ENCODE measurements around the gene ITGBL1.

ITGBL1 gene

GRCh38 chr13:101520672-101521071 is 68.2 kb downstream of the ITGBL1 start:
- DNase-seq: peak; percentile 85
- Histone ChIP-seq H3K36me3 (ENCODE audit: insufficient read depth, low read length) (no peaks in the 10 kb centered on the region), H3K79me2 (ENCODE audit: insufficient read depth, low read length) (no peaks in the 10 kb centered on the region), H3K27ac (ENCODE audit: low read length) (peak overlapping the region; percentile 88), H3K9ac (ENCODE audit: low read depth, low read length) (peak overlapping the region; percentile 44), H3K4me3 (ENCODE audit: low read depth in 1 of 2, low read length in 2 of 2) (peak overlapping the region in 1 of 2 experiments; percentile 17; a peak in 1 of 4 replicates), H3K27me3 (ENCODE audit: insufficient read depth, low read length, poor library complexity) (no peaks in the 10 kb centered on the region), H3K4me1 (ENCODE audit: insufficient read depth, low read length) (peaks cover 47% of the 10 kb centered on the region), H2AFZ (ENCODE audit: low read depth, low read length) (peak overlapping the region; percentile 13; the same call in 1 of the 2 replicates), H3K4me2 (ENCODE audit: insufficient read depth, low read length) (peak overlapping the region; percentile 52), H4K20me1 (ENCODE audit: insufficient read depth, low read length) (no peaks in the 10 kb centered on the region), H3K9me3 (ENCODE audit: insufficient read depth, low read length, severe bottlenecking) (no peaks in the 10 kb centered on the region)
- no peak for TF ChIP-seq CTCF (IDR thresholded peaks at IDR 0.05; ENCODE audit: borderline replicate concordance, extremely low read depth, low read length, poor library complexity, severe bottlenecking)
- TF ChIP-seq EZH2 (IDR thresholded peaks at IDR 0.05; ENCODE audit: borderline replicate concordance, low read depth, low read length, severe bottlenecking): no peak
- peak; percentile 99 for ATAC-seq (ENCODE audit: insufficient read depth, low read depth)

GRCh38 chr13:101521371-101521770 is 68.9 kb downstream of the ITGBL1 start:
- Histone ChIP-seq H3K4me2 (ENCODE audit: insufficient read depth, low read length) (peak overlapping the region; percentile 52), H3K4me3 (ENCODE audit: low read depth in 1 of 2, low read length in 2 of 2) (0 out of 4 replicates have a peak overlapping the region, but pooled peaks of 1 of the 2 experiments have one; percentile 9), H4K20me1 (ENCODE audit: insufficient read depth, low read length) (no peaks in the 10 kb centered on the region), H3K27ac (ENCODE audit: low read length) (peak overlapping the region; percentile 88), H3K9ac (ENCODE audit: low read depth, low read length) (peak overlapping the region; percentile 44), H3K9me3 (ENCODE audit: insufficient read depth, low read length, severe bottlenecking) (no peaks in the 10 kb centered on the region), H3K4me1 (ENCODE audit: insufficient read depth, low read length) (peaks cover 47% of the 10 kb centered on the region), H3K79me2 (ENCODE audit: insufficient read depth, low read length) (no peaks in the 10 kb centered on the region), H3K27me3 (ENCODE audit: insufficient read depth, low read length, poor library complexity) (no peaks in the 10 kb centered on the region), H3K36me3 (ENCODE audit: insufficient read depth, low read length) (no peaks in the 10 kb centered on the region), H2AFZ (ENCODE audit: low read depth, low read length) (peak overlapping the region; percentile 38)
- ATAC-seq (ENCODE audit: insufficient read depth, low read depth) (no peak), DNase-seq (no peak)
- TF ChIP-seq CTCF (IDR thresholded peaks at IDR 0.05; ENCODE audit: borderline replicate concordance, extremely low read depth, low read length, poor library complexity, severe bottlenecking) (no peak), EZH2 (IDR thresholded peaks at IDR 0.05; ENCODE audit: borderline replicate concordance, low read depth, low read length, severe bottlenecking) (no peak)

- no peak for DNase-seq
- Histone ChIP-seq H3K36me3 (ENCODE audit: insufficient read depth, low read length) (no peaks in the 10 kb centered on the region), H3K27ac (ENCODE audit: low read length) (peak overlapping the region; percentile 88), H3K79me2 (ENCODE audit: insufficient read depth, low read length) (no peaks in the 10 kb centered on the region), H3K4me3 (ENCODE audit: low read depth in 1 of 2, low read length in 2 of 2) (no peak overlapping the region), H4K20me1 (ENCODE audit: insufficient read depth, low read length) (no peaks in the 10 kb centered on the region), H2AFZ (ENCODE audit: low read depth, low read length) (peak overlapping the region; percentile 40; the same call in 1 of the 2 replicates), H3K9me3 (ENCODE audit: insufficient read depth, low read length, severe bottlenecking) (no peaks in the 10 kb centered on the region), H3K4me1 (ENCODE audit: insufficient read depth, low read length) (peaks cover 47% of the 10 kb centered on the region), H3K4me2 (ENCODE audit: insufficient read depth, low read length) (no peak overlapping the region), H3K9ac (ENCODE audit: low read depth, low read length) (no peak overlapping the region), H3K27me3 (ENCODE audit: insufficient read depth, low read length, poor library complexity) (no peaks in the 10 kb centered on the region)
- ATAC-seq (ENCODE audit: insufficient read depth, low read depth): no peak
- TF ChIP-seq CTCF (IDR thresholded peaks at IDR 0.05; ENCODE audit: borderline replicate concordance, extremely low read depth, low read length, poor library complexity, severe bottlenecking) (no peak), EZH2 (IDR thresholded peaks at IDR 0.05; ENCODE audit: borderline replicate concordance, low read depth, low read length, severe bottlenecking) (no peak)
Measured at GRCh38 chr13:101522607-101523006, 70.1 kb downstream of the ITGBL1 start.
